NB4 (cell line): ENCODE measurements around the gene TCF12.

Experiments
- POLR2A ChIP-seq: IDR thresholded peaks from 2 replicates; pipeline ENCODE4 v1.6.1; 2011; ENCODE audit warnings: mild to moderate bottlenecking; ENCODE audit not compliant: insufficient read length; ENCODE audit errors: extremely low read depth
- TF ChIP-seq, protein P1 (sequence below): IDR thresholded peaks from one replicate; pipeline ENCODE4 v1.5.1; 2012; ENCODE audit warnings: low read depth, low read length

DNA sequence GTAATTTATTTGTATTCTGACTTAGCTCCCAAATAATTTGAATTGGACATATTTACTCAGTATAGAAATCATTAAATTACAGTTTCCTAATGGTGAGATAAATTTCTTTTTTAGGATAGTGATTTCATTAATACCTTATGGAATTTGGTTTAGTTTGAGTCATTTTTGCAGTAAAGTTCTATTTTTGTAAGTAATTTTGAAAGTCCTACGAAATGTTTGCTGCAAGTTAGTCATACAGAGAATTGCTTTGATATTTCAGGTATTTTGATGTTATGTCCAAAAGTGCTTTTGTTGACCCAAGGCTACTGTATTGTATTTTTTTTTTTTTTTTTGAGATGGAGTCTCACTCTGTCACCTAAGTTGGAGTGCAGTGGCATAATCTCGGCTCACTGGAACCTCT lies 41.7 kb downstream of the TCF12 start:
- TF ChIP-seq, protein P1, sequence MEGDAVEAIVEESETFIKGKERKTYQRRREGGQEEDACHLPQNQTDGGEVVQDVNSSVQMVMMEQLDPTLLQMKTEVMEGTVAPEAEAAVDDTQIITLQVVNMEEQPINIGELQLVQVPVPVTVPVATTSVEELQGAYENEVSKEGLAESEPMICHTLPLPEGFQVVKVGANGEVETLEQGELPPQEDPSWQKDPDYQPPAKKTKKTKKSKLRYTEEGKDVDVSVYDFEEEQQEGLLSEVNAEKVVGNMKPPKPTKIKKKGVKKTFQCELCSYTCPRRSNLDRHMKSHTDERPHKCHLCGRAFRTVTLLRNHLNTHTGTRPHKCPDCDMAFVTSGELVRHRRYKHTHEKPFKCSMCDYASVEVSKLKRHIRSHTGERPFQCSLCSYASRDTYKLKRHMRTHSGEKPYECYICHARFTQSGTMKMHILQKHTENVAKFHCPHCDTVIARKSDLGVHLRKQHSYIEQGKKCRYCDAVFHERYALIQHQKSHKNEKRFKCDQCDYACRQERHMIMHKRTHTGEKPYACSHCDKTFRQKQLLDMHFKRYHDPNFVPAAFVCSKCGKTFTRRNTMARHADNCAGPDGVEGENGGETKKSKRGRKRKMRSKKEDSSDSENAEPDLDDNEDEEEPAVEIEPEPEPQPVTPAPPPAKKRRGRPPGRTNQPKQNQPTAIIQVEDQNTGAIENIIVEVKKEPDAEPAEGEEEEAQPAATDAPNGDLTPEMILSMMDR = no peak
- no peak for TF ChIP-seq POLR2A
